Measurements from ENCODE around the gene GBF1. TPM values are rescaled to one million over a fixed set of nuclear protein-coding genes. Genes with fewer than 3 reads are reported as not detected.

The GBF1 gene
- total and polyA plus RNA-seq, 2 experiments from 2014 or later: 43.1 to 55.4 TPM

GRCh38 chr10:102405108-102405571 lies 159.8 kb downstream of the GBF1 start:
- Histone ChIP-seq H3K9me3 (ENCODE audit: low read depth) (no peaks in the 10 kb centered on the region), H3K79me2 (no peaks in the 10 kb centered on the region), H2AFZ (no peak overlapping the region), H3K9me2 (replicated peaks; ENCODE audit: insufficient read depth) (no peaks in the 10 kb centered on the region), H3K4me2 (no peak overlapping the region), H3K36me3 (replicated peaks; ENCODE audit: insufficient read depth, low read depth) (no peaks in the 10 kb centered on the region), H3K4me3 (no peak overlapping the region), H4K20me1 (ENCODE audit: insufficient read depth, poor library complexity, severe bottlenecking) (no peaks in the 10 kb centered on the region), H3K27me3 (peaks cover 20% of the 10 kb centered on the region), H3K4me1 (ENCODE audit: insufficient read depth) (peaks cover 15% of the 10 kb centered on the region), H3K27ac (no peak overlapping the region)
- no peak for DNase-seq (ENCODE audit: low spot score)
- WGBS (ENCODE audit: low lambda C conversion rate, missing lambda C conversion rate): 96% methylated on average over 16 of the region's 19 CpGs
- TF ChIP-seq EZH2phosphoT487 (IDR thresholded peaks at IDR 0.05; ENCODE audit: low read depth, severe bottlenecking, unreplicated experiment): no peak
- TF ChIP-seq EZH2 (IDR thresholded peaks at IDR 0.05; ENCODE audit: borderline replicate concordance): no peak
- TF ChIP-seq CTCF (IDR thresholded peaks at IDR 0.05; ENCODE audit: poor library complexity): no peak

- TF ChIP-seq EZH2 (IDR thresholded peaks at IDR 0.05; ENCODE audit: borderline replicate concordance): no peak
- no peak for TF ChIP-seq CTCF (IDR thresholded peaks at IDR 0.05; ENCODE audit: poor library complexity)
- TF ChIP-seq EZH2phosphoT487 (IDR thresholded peaks at IDR 0.05; ENCODE audit: low read depth, severe bottlenecking, unreplicated experiment): no peak
- 93% methylated on average over 6 of the region's 6 CpGs for WGBS (ENCODE audit: low lambda C conversion rate, missing lambda C conversion rate)
Observed at GRCh38 chr10:102405632-102406031, 160.3 kb downstream of the GBF1 start.

GRCh38 chr10:102406815-102407214 lies 161.5 kb downstream of the GBF1 start:
- Histone ChIP-seq H3K79me2 (no peaks in the 10 kb centered on the region), H3K9me2 (replicated peaks; ENCODE audit: insufficient read depth) (no peaks in the 10 kb centered on the region), H3K4me1 (ENCODE audit: insufficient read depth) (peaks cover 11% of the 10 kb centered on the region), H3K4me3 (no peak overlapping the region), H2AFZ (no peak overlapping the region), H3K27ac (peak overlapping the region; percentile 12), H3K27me3 (peaks cover 23% of the 10 kb centered on the region), H4K20me1 (ENCODE audit: insufficient read depth, poor library complexity, severe bottlenecking) (no peaks in the 10 kb centered on the region), H3K36me3 (replicated peaks; ENCODE audit: insufficient read depth, low read depth) (no peaks in the 10 kb centered on the region), H3K4me2 (no peak overlapping the region), H3K9me3 (ENCODE audit: low read depth) (no peaks in the 10 kb centered on the region)
- 82% methylated on average over 2 of the region's 2 CpGs for WGBS (ENCODE audit: low lambda C conversion rate, missing lambda C conversion rate)
- TF ChIP-seq EZH2phosphoT487 (IDR thresholded peaks at IDR 0.05; ENCODE audit: low read depth, severe bottlenecking, unreplicated experiment): no peak
- TF ChIP-seq EZH2 (IDR thresholded peaks at IDR 0.05; ENCODE audit: borderline replicate concordance): no peak
- no peak for TF ChIP-seq CTCF (IDR thresholded peaks at IDR 0.05; ENCODE audit: poor library complexity)
- DNase-seq (ENCODE audit: low spot score): no peak

More at GRCh38 chr10:102405632-102406031, 160.3 kb downstream of the GBF1 start:
- H3K27ac ChIP-seq: no peak overlapping the region
- peaks cover 15% of the 10 kb centered on the region for H3K4me1 ChIP-seq (ENCODE audit: insufficient read depth)
- H3K27me3 ChIP-seq: peaks cover 23% of the 10 kb centered on the region
- no peak overlapping the region for H3K4me3 ChIP-seq
- H3K9me3 ChIP-seq (ENCODE audit: low read depth): no peaks in the 10 kb centered on the region
- no peaks in the 10 kb centered on the region for H3K36me3 ChIP-seq (replicated peaks; ENCODE audit: insufficient read depth, low read depth)
- H3K79me2 ChIP-seq: no peaks in the 10 kb centered on the region
- H3K9me2 ChIP-seq (replicated peaks; ENCODE audit: insufficient read depth): no peaks in the 10 kb centered on the region
- no peak for DNase-seq (ENCODE audit: low spot score)
- no peaks in the 10 kb centered on the region for H4K20me1 ChIP-seq (ENCODE audit: insufficient read depth, poor library complexity, severe bottlenecking)
- H3K4me2 ChIP-seq: no peak overlapping the region
- H2AFZ ChIP-seq: no peak overlapping the region

Measured in hepatocyte (in vitro differentiated cells).